CD4-positive, alpha-beta T cell treated with Interleukin-6 at 100 ng/mL for 8 hours (primary cell): ENCODE data around the gene YJEFN3.
A peak's percentile ranks its signal among the peaks of the same experiment; 100 is the strongest.

ENCODE experiments used
- DNase-seq: peaks from one replicate; pipeline ENCODE4 v3.0.0-alpha.2; 2020; ENCODE audit warnings: mixed read lengths, low spot score

YJEFN3 gene

DNA sequence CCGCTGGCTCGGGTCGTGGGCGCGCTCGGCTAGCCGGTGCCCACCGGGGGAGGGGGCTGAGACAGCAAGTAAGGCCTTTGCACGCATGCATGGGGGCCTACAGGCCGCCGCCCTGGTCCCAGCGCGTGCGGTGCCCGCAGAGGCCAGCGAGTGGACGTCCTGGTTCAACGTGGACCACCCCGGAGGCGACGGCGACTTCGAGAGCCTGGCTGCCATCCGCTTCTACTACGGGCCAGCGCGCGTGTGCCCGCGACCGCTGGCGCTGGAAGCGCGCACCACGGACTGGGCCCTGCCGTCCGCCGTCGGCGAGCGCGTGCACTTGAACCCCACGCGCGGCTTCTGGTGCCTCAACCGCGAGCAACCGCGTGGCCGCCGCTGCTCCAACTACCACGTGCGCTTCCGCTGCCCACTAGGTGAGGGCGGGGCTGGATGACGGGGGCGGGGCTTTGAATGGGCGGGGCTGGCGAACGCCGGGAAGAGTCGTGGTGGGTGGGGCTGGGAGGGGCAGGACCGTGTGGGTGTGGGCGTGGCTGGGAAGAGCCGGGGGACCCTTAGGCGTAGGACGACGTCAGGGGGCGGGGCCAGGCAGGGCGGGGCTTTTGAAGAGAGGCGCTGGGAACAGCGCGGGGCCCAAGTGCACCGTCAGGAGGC is 11.5 kb downstream of the YJEFN3 start:
- DNase-seq: peak; percentile 68

DNA sequence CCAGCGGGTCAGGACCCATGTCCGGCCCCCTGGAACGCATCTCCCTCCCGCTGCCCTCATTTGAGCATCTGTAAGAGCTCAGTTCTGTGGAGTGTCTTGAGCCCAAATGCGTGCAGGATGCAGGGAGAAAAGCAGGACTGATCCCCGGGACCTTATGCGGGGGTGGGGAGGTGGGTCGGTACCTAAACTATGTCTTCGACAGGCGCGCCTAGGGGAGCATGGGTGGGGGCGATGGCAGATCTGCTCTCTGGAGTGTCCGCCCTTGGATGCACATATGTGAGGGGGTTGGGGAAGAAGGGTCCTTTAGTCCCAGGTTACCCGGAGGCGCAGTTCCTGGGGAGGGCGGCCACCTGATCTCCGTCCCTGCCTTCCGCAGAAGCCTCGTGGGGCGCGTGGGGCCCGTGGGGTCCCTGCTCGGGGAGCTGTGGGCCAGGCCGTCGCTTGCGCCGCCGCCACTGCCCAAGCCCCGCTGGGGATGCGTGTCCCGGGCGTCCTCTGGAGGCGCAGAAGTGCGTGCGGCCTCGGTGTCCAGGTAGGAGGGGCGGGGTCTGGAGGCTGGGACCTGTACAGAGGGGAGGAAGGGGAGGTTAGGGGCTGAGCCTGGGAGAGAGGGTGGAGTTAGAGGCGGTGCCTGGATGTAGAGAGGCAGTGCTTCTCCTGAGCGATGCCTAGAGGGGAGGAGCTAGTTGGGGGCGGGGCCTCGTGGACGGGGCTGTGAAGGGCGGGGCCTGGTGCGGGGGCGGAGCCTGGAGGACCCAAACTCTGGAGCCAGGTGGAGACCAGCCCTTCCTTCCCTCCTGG is 12.2 kb downstream of the YJEFN3 start:
- DNase-seq: peak; percentile 74

DNA sequence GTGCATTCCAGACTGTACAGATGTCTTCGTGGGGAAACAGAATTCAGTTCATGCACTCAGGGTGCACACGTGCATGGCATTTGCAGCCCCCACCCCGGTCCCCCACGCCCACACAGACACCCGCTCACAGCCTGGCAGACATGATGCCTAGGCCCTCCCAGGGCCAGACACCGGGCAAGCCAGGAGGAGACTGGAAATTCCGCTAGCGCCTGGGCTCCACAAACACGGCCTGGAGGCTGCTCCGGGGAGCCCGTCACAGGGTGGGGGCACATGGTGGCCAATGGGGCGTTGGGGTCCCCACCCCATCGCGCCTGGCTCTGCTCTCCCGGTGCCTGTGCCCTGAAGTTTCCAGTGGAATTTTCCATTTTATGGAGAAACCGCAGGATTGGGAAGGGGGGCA is 12.9 kb downstream of the YJEFN3 start:
- no peak for DNase-seq

DNA sequence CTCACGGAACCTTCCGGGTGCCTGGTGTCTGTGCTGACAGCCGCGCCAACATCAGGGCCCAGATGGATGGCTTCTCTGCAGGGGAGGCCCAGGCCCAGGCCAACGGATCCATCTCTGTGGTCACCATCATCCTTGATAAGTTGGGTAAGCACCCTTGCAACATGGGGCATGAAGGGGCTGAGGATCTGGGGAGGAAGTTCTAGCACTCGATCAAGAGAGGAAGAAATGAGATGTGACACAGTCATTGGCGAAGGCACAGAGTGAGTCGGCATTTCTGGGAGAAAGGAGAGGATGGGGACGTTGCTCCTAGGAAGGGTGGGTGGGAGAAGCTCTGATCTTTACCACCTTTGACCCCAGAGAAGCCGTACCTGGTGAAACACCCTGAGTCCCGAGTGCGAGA is 13.8 kb downstream of the YJEFN3 start:
- no peak for DNase-seq

DNA sequence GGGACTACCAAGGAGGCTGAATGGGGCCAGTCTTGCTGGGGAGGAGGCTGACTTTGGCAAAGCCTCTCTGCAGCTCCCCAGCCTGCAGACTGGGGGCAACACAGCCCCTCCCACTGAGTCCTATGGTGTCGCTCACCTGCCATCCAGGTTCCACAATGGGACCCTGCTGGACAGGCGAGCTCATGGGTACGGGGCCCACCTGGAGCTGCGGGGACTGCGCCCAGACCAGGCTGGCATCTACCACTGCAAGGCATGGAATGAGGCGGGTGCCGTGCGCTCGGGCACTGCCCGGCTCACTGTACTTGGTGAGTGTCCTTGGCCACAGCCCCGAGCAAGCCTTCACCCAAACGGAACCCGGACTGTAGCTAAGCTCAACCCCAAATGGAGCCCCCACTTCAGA is 14.4 kb downstream of the YJEFN3 start:
- no peak for DNase-seq

DNA sequence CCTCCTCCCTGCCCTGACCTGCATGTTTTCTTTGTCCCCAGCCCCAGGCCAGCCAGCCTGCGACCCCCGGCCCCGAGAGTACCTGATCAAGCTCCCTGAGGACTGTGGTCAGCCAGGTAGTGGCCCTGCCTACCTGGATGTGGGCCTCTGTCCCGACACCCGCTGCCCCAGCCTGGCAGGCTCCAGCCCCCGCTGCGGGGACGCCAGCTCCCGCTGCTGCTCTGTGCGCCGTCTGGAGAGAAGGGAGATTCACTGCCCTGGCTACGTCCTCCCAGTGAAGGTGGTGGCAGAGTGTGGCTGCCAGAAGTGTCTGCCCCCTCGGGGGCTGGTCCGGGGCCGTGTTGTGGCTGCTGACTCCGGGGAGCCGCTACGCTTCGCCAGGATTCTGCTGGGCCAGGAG is 14.9 kb downstream of the YJEFN3 start:
- no peak for DNase-seq

DNA sequence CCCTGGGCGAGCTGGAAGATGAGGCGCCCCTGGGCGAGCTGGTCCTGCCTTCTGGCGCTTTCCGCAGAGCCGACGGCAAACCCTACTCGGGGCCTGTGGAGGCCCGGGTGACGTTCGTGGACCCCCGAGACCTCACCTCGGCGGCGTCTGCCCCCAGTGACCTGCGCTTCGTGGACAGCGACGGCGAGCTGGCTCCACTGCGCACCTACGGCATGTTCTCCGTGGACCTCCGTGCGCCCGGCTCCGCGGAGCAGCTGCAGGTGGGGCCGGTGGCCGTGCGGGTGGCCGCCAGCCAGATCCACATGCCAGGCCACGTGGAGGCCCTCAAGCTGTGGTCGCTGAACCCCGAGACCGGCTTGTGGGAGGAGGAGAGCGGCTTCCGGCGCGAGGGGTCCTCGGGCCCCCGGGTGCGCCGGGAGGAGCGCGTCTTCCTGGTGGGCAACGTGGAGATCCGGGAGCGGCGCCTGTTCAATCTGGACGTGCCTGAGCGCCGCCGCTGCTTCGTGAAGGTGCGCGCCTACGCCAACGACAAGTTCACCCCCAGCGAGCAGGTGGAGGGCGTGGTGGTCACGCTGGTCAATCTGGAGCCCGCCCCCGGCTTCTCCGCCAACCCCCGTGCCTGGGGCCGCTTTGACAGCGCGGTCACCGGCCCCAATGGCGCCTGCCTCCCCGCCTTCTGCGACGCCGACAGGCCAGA is 15.7 kb downstream of the YJEFN3 start:
- DNase-seq: no peak

DNA sequence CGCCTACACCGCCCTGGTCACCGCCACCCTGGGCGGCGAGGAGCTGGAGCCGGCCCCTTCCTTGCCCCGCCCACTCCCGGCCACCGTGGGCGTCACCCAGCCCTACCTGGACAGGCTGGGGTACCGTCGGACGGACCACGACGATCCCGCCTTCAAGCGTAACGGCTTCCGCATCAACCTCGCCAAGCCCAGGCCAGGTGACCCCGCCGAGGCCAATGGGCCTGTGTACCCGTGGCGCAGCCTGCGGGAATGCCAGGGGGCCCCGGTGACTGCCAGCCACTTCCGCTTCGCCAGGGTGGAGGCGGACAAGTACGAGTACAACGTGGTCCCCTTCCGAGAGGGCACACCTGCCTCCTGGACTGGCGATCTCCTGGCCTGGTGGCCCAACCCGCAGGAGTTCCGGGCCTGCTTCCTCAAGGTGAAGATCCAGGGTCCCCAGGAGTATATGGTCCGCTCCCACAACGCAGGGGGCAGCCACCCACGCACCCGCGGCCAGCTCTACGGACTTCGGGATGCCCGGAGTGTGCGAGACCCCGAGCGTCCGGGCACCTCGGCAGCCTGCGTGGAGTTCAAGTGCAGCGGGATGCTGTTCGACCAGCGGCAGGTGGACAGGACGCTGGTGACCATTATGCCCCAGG is 16.4 kb downstream of the YJEFN3 start:
- DNase-seq: no peak

DNA sequence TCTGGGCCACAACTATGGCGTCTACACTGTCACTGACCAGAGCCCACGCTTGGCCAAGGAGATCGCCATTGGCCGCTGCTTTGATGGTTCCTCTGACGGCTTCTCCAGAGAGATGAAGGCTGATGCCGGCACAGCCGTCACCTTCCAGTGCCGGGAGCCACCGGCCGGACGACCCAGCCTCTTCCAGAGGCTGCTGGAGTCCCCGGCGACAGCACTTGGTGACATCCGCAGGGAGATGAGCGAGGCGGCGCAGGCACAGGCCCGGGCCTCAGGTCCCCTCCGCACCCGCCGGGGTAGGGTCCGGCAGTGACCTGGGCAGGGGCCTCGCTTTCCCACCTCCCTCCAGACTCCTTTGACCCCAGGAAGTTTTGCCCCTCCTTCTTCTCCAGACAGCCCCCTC is 17.0 kb downstream of the YJEFN3 start:
- no peak for DNase-seq

DNA sequence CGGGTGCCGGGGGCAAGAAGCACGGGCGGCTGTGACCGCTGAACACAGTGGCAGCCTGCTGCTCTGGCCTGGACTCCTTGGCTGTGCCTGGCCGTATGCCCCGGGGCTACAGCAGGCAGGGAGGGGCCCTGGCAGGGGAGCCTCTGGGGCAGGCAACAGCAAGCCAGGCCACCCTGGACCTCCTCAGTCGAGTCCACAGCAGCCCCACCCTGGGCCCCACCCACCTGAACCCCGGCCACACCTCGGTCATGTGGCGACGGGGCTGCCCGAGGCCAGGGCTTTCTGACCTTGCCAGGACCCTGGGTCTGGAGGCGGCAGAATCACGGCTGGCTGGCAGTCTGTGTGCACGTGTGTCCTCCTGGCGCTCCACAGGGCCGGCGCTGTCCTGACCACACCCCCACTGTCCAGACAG is 18.0 kb downstream of the YJEFN3 start:
- no peak for DNase-seq

DNA sequence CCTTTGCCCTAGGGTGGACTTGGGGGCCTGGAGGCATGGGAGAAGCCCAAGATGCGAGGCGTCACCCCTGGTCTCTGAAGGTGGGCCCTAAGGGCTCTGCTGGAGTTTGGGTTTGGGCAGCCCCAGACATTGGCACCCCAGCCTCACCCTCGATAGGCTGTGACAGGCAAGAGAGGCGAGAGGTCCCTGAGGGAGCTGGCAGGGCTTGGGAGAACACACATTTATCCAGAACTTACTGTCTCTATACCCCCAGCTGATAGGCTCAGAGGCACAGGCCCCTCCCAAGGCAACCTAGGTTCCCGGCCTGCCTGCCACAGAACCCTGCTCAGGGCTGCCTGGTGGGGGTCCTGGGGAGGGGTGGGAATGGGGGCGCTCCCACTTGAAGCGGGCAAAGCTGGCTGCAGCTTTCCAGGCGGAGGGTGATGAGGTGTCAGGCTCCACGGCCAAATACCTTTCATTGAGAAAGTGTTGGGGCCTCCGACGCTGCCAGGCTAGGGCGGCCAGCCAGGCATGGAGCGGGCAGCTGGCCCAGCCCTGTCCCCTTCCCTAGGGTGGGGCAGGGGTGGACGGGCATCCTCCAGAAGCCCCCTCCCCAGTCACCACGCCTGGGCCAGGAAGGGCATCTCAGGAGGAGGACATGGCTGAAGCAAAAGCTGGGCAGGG is 19.1 kb downstream of the YJEFN3 start:
- DNase-seq: no peak

DNA sequence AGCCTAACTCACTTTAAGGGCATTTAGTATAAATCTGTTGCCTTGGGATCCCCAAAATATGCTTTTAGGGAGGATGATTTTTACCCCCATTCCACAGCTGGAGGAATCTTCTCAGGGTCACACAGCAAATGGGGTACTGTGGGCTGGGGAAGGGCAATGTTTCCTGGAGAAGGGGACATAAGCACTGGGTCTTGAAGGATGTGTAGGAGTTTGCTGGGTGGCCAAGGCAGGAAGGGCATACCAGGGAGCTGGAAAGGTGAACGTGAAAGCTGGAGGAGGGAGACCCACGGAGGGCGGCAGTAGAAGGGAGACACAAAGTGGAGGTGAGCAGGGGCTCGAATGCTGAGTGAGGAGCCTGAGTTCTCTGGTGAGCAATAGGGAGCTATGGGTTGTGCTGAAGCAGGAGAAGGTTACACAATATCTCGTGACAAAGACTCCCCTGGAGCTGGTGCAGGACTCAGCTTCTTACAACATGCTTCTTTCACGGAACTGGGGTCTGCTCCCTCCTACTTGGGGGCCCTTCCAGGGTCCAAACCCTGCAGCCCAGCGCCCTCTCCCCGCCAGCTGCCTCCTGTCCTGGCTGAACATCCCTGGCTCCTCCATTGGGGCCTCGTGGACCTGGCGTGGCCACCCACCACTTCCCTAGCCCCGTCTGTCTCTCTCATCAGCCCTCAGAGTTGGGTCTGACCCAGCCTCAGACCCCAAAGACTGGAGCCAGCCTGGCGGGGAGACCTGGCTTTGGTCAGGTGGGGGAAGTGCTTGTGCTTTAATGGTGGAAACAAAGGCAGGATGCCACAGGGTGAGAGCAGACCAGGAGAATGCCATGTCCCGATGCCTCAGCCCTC is 20.4 kb downstream of the YJEFN3 start:
- DNase-seq: no peak

DNA sequence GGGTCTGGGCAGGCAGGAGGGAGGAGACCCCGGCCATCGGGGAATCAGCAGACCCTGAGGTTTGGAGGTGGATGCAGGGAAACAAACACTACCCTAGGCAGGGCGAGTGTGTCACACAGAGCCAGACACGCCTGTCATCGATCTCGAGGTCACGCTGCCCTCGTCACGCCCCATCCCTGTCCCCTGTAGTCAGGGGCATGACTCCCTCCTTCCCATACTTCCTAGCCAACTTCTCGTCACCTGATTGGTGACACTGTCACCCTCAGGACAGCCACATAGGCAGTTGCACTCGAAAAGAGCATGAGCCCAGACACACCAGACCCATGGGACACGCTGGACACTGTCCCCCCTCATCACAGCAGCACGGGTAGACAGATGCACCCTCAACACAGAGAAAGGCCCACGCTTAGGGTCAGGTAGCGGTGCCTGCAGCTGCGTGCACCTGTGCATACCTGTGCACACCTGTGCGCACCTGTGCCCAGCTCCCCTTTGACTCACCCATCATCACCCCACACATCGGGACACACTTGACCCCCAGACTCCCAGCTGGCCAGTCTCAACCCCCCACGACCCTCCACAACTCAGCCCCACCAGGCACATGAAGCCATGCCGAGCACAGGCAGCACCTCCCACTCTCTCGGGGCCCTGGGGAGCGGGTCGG is 21.2 kb downstream of the YJEFN3 start:
- DNase-seq: no peak

DNA sequence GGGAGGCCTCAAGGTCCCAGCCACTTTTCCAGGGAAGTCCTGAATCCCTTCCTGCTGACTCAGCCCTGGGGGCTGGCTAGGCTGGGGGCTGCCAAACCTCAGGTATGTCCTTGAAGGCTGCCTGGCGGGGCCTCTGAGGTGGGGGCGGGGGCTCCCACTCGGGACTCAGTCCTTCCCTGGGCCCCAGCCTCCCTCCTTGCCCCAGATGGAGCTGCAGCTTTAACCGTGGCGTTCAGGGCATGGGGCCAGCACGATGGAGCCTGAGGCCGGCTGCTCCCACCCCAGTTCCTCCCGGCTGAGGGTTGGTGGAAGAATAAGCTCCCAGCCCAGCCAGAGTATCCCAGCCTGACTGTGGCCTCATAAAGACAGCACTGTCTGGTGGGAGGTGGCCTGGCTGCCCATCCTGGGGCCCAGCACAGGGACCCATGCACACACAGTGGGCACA is 21.8 kb downstream of the YJEFN3 start:
- DNase-seq: no peak

DNA sequence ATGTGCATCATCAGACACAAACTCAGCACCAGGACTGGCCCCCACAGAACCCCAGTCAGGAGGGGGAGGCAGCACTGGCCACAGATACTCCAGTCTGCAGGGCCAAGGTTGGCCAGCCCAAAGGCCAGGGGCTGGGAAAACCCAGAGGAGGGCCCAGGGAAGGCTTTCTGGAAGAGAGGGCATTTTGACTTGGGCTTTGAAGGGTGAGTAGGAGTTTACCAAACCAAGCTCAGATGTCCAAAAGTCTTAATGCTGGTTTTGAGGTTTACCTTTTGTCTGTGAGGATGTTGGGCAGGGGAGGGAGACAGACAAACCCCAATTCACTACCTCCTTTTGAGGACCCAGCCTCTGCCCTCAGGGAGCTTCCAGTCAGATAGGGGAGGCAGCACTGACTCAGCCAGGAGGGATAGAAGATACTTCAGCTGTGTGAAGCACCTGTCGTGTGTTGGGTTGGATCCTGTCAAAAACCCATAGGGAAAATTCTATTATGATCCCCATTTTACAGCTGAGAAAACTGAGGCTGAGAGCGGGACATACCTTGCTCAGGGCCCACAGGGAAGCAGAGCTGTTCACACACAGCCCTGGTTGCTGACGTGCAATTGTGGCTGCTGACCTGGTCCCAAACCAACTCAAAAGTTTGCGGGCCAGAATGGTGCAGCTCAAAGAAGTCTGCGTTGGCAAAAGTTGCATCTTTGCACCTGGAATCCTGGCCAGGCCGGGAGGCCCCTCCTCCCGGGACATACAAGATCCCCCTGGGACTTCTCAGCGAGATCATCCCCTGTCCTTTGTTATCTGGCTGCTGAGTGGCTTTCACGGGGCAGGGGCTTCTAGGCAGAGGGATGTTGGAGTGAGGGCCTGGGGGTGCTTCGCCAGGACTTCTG is 22.5 kb downstream of the YJEFN3 start:
- DNase-seq: no peak

DNA sequence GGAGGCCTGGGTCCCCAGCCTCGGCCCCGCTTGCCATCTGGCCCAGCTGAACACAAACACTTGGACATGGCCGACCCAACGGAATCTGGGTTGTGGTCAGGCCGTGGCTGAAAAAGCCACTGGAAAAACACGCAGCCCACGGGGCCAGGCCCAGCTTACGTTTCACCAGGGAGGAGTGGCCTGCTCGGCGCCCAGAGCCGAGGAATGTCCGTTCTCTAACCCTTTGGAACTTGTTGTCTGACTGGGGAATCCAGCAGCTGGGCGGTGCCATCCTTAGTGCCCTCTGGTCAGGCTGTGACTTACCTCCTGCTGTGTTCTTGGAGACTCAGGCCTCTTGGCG is 23.1 kb downstream of the YJEFN3 start:
- no peak for DNase-seq

DNA sequence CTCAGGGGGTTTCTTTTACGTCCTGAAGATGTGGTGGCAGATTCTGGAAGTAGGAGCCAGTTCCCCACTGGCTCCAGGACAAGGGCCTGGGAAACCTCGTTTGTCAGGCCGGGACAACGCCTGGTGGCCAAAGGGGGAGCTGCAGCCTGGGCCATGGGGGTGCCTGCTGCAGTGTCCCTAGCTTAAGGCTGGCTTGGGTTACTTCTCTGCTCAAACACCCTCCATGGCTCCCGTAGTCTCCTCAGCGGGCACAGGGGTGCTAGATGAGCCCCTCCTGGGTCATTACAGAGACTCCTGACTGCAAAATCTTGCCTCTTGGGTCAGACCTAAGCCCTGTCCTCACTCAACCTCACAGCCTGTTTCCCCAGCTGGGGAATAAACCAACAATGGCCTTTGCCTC is 24.1 kb downstream of the YJEFN3 start:
- no peak for DNase-seq

DNA sequence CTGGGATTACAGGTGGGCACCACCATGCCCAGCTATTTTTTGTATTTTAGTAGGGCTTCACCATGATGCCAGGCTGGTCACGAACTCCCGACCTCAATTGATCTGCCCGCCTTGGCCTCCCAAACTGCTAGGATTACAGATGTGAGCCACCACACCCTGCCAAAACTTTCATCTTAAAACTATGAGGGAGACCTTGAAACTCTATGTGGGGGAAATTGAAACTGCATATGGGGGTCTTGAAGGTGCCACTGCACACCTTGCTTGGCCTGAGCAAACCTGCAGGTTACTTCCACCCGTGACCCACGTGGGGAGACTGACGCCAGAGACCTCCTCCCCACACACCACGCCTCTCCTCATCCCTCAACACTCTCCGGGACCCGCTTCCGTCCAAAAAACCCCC is 25.0 kb downstream of the YJEFN3 start:
- DNase-seq: no peak
